ENCODE measurements around the gene GBE1. TPM values are rescaled to one million over a fixed set of nuclear protein-coding genes. Genes with fewer than 3 reads are reported as not detected.

The GBE1 gene
- total RNA-seq, 2 experiments from 2014 or later, result 37.5 to 41.1 TPM

DNA sequence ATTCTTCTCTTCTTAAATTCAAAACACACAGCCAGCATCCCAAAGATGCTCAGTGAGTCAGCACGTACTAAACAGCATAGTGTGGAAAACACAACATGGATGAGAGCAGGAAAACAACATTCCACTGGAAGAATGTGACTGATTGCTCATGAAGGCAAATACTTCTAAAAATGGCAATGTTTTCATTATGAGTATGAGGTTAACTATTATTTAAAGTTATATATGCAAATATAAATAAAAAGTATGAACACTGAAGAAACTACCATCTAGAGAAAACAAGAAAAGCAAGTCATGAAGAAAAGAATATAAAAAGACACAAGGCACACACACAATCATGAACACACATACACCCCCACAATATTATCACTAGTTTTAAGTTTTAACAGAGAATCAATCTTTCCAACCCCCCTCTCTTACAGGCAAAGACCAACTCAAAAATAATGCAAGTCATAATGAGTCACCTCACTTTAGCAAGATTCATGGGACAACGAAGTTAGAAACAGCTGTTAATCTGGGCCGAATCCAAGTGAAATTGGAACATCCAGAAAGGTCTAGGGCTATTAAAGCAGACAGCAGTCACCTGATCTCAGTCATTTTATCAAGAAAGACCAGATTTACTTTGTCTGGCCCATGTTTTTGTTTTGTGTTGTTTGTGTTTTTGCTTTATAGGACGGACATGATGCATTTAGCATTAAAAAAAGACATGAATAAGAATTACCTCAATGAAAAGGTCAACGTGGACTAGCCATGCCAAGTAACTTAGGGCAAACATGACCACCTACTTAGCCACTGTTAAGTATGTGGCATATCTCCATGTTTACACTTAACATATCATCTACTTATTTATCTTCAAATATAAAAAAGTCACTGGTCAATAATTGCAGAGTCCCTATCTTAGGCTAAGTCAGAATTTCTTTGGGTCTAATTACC lies 18.1 kb downstream of the GBE1 start:
- no peaks in the 10 kb centered on the region for H3K27me3 Mint-ChIP-seq
- no peaks in the 10 kb centered on the region for H3K4me1 Mint-ChIP-seq
- no peaks in the 10 kb centered on the region for H3K9me3 Mint-ChIP-seq
- H3K36me3 Mint-ChIP-seq, result peaks cover 29% of the 10 kb centered on the region
- no peak overlapping the region for H3K27ac Mint-ChIP-seq
- no peak for ATAC-seq (ENCODE audit: low read depth)
- DNase-seq, result no peak
- no peak overlapping the region for H3K4me3 Mint-ChIP-seq
- POLR2A ChIA-PET, result no interaction called here

DNA sequence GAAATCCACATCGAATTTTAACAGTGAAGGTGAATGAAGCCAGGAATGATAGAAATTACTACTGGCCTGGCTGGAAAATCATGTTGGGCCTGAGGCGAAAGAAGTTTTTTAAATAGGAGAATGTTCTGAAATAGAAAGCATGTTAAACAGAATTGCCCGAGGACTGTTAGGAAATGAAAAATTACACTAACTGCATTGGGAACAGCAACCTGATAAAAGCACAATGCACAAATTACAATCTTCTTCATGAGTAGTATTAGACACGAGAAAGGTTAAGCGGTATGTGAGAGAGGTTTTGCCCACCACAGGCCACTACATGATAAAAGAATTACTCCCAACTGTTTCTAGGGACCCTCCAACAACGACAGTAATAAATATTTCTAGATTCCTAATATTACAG lies 18.9 kb downstream of the GBE1 start:
- peaks cover 28% of the 10 kb centered on the region for H3K36me3 Mint-ChIP-seq

DNA sequence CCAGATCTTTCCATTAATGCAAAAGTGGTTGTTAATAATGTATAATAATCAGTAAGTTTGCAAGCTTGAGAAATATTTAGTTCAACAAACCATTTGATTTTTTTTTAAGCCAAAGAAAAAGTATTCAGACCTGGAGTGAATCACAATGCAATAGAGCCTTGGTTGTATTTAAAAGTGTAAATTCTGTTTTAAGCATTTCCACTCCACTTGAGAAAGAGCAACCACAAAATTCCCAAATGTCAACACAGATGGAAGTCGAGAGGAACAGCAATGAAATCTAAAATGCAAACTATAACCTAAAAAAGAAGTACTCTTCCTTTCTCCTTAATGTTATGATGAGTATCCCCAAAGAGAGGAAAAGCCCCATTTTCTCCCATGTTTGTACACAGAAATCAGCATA lies 20.2 kb downstream of the GBE1 start:
- Mint-ChIP-seq H3K4me1 (no peaks in the 10 kb centered on the region), H3K27ac (no peak overlapping the region), H3K9me3 (no peaks in the 10 kb centered on the region), H3K27me3 (no peaks in the 10 kb centered on the region), H3K36me3 (peaks cover 30% of the 10 kb centered on the region), H3K4me3 (no peak overlapping the region)
- no peak for DNase-seq
- POLR2A ChIA-PET, result no interaction called here
- no peak for ATAC-seq (ENCODE audit: low read depth)

More for the DNA sequence above, 18.9 kb downstream of the GBE1 start:
- no peaks in the 10 kb centered on the region for H3K4me1 Mint-ChIP-seq
- H3K4me3 Mint-ChIP-seq, result no peak overlapping the region
- H3K27me3 Mint-ChIP-seq, result no peaks in the 10 kb centered on the region
- DNase-seq (no peak), ATAC-seq (ENCODE audit: low read depth) (no peak)
- no peak overlapping the region for H3K27ac Mint-ChIP-seq
- POLR2A ChIA-PET, result no interaction called here
- H3K9me3 Mint-ChIP-seq, result no peaks in the 10 kb centered on the region

DNA sequence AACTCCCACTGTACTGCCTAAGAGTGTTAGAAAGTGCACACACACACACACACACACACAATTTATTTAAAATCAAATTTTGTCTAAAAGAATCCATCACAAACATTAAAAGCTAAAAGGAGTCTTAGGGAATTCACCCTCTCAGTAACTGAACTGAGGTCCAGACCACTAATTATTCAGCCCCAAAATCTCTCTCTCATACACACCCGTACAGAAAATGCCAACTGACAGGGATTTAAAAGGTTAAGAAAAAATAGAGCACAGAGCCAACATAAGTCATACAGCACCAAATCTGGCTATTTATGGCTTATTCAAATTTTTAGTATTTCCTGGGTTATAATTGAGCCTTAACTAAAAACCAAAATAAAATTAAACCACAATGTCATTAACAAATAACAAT lies 20.7 kb downstream of the GBE1 start:
- Mint-ChIP-seq H3K4me1 (no peaks in the 10 kb centered on the region), H3K9me3 (no peaks in the 10 kb centered on the region), H3K27me3 (no peaks in the 10 kb centered on the region), H3K27ac (no peak overlapping the region), H3K36me3 (peaks cover 30% of the 10 kb centered on the region), H3K4me3 (no peak overlapping the region)
- POLR2A ChIA-PET, result no interaction called here
- no peak for DNase-seq
- no peak for ATAC-seq (ENCODE audit: low read depth)

DNA sequence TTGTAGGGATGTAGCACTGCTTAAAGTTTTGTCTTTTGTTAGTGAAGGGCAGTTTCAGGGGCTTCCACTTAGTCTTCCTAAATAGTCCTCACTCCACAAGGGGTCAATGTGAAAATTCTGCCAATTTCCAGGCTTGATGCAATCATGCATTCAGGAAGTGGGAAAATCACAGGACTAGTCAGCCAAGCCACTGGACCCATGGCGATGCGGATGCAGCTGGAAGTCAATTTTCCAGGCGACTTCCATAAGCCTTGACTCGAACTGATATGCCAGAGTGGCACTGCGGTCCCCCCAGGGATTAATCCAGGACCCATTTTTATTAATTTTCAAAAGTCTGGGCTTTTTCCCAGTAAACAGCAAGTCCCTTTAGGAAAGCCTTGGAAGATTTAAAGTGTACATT lies 26.1 kb downstream of the GBE1 start:
- no peak for ATAC-seq (ENCODE audit: low read depth)
- no peaks in the 10 kb centered on the region for H3K9me3 Mint-ChIP-seq
- H3K4me3 Mint-ChIP-seq, result no peak overlapping the region
- H3K4me1 Mint-ChIP-seq, result peaks cover 3% of the 10 kb centered on the region
- DNase-seq, result no peak
- H3K27me3 Mint-ChIP-seq, result no peaks in the 10 kb centered on the region
- peaks cover 27% of the 10 kb centered on the region for H3K36me3 Mint-ChIP-seq
- POLR2A ChIA-PET, result no interaction called here
- H3K27ac Mint-ChIP-seq, result no peak overlapping the region

DNA sequence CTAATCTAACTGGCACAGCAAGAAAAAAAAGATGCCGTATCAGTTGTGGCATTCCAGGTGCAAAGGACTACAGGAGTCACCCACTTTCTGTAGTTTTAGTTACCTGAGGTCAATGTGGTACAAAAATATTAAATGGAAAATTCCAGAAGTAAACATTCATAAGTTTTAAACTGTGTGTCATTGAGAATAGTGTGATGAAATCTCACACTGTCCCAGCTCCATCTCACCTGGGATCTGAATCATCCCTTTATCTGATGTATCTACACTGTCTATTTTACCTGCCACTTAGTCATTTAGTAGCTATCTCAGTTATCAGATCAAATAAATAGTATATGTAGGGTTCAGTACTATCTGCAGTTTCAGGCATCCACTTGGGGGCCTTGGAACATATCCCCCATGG lies 26.7 kb downstream of the GBE1 start:
- Mint-ChIP-seq H3K36me3 (peaks cover 25% of the 10 kb centered on the region), H3K4me3 (no peak overlapping the region), H3K9me3 (no peaks in the 10 kb centered on the region), H3K27ac (no peak overlapping the region), H3K27me3 (no peaks in the 10 kb centered on the region), H3K4me1 (peaks cover 3% of the 10 kb centered on the region)
- ATAC-seq (ENCODE audit: low read depth) (no peak), DNase-seq (no peak)
- POLR2A ChIA-PET, result no interaction called here

DNA sequence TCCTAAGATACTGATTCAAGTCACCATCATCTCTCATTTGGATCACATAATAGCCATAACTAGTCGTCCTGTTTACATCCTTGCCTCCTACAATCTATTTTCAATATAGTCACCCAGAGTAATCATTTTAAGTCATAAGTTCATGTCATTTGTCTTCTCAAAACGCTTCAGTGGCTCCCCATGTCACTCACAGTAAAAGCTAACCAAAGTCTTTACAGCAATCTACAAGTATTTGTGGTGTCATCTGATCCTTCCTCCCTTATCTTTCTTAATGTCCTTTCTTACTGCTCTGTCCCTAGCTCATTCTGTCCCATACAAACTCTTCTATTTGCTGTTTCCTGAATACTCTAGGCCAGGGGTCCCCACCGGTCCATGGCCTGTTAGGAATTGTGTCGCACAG lies 28.8 kb downstream of the GBE1 start:
- Mint-ChIP-seq H3K27me3 (no peaks in the 10 kb centered on the region), H3K27ac (no peak overlapping the region), H3K9me3 (no peaks in the 10 kb centered on the region)

DNA sequence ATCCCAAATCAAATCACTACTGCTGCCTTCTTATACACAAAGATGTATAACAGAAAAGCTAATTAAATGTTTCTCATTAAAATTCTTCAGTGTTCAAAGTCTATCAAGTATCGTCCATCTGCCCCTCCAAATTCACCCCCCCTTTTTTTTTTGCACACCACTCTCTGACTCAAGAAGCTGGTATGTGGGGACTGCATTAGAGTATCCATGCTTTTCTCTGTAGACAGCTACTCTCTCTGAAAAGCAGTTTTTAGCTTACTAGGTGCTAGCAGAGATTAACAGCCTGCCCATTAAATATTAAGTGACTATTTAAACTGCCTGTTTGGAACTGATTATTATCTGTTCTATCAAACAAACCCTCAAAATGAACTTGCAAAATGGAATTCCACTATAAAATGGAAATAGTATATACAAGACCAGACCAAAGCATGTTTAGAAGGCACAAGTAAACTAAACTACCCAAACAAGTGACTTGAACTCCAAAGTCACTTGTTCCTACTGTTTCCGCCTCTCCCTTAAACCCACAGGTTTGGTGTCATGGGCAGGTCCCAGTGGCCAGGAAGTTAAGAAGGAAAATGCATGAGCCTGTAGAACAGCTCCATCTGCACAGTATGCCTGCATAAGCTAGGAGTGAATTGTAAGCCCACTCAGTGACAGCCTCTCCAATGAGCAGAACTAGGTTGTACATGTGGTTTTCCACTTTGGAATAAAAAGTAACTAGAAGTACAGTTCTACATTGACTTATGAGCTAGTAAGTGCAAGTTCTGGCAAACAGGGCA lies 32.5 kb downstream of the GBE1 start:
- Mint-ChIP-seq H3K27me3 (no peaks in the 10 kb centered on the region), H3K4me1 (peaks cover 2% of the 10 kb centered on the region), H3K27ac (no peak overlapping the region), H3K4me3 (no peak overlapping the region), H3K36me3 (peaks cover 19% of the 10 kb centered on the region), H3K9me3 (no peaks in the 10 kb centered on the region)
- POLR2A ChIA-PET, result no interaction called here
- no peak for DNase-seq
- no peak for ATAC-seq (ENCODE audit: low read depth)

More for the DNA sequence above, 28.8 kb downstream of the GBE1 start:
- DNase-seq, result no peak
- no peak for ATAC-seq (ENCODE audit: low read depth)
- POLR2A ChIA-PET, result no interaction called here
- Mint-ChIP-seq H3K4me3 (no peak overlapping the region), H3K4me1 (peaks cover 3% of the 10 kb centered on the region), H3K36me3 (peaks cover 18% of the 10 kb centered on the region)

DNA sequence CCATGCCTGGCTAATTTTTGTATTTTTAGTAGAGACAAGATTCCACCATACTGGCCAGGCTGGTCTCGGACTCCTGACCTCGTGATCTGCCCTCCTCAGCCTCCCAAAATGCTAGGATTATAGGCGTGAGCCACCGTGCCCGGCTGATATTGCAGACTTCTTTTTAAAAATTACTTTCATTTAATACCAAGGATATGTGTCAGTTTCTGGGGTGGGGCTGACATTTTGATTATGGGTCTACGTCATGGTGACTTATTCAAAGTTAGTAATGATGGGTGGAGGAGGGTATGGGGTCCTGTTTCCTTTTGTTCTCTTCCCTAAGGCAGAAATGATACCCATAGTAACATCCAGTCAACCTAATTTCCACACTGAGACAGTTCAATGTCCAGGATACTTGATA lies 34.7 kb downstream of the GBE1 start:
- POLR2A ChIA-PET, result no interaction called here
- H3K27ac Mint-ChIP-seq, result no peak overlapping the region
- H3K4me1 Mint-ChIP-seq, result peaks cover 2% of the 10 kb centered on the region
- ATAC-seq (ENCODE audit: low read depth) (no peak), DNase-seq (no peak)
- H3K4me3 Mint-ChIP-seq, result no peak overlapping the region
- H3K9me3 Mint-ChIP-seq, result no peaks in the 10 kb centered on the region
- no peaks in the 10 kb centered on the region for H3K27me3 Mint-ChIP-seq
- peaks cover 11% of the 10 kb centered on the region for H3K36me3 Mint-ChIP-seq

DNA sequence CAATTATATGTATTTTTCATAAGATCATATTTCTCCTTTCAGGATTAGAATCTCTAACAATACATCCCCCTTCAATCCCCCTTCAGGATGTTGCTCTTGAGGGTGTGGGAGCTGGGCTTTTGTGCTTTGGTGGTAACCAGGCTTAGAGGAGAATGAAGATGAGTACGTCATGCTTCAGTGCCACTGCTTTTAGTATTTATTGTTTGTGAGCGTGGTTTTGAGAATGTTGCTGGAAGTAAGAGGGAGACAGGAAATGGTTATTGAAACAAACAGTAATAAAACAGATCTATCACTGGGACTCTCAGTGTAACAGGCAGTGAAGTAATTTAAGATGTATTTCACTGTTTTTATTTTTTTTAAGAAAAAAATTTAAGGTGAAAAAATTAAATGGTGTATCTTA lies 35.3 kb downstream of the GBE1 start:
- Mint-ChIP-seq H3K4me3 (no peak overlapping the region), H3K27ac (no peak overlapping the region), H3K36me3 (peaks cover 8% of the 10 kb centered on the region), H3K9me3 (no peaks in the 10 kb centered on the region), H3K27me3 (no peaks in the 10 kb centered on the region), H3K4me1 (peaks cover 2% of the 10 kb centered on the region)
- POLR2A ChIA-PET, result no interaction called here
- DNase-seq, result no peak
- no peak for ATAC-seq (ENCODE audit: low read depth)

DNA sequence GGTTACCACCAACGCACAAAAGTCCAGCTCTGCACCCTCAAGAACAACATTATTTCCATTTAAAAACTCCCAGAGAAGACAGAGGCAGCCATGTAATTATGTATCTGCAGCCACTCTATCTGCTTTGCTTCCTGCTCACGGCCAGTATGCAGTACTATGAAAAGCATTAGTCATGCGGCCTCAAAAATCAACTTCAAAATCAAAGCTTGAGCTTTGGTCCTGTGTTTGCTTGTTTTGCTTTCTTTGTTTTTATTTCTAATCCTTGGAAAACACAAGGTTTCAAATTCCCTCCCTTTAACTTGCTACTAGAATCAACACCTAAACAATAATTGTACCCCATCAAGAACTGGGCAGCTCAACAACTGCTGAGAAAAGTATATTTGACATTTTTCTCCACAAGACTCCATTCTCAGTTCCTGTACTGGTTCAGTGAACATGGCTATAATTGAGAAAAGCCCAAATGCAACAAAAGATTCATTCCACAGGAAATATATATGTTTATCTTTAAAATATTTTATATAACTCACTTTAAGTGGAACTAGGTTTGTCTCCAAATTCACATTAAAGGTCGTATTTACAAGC lies 37.6 kb downstream of the GBE1 start:
- H3K36me3 Mint-ChIP-seq, result peaks cover 8% of the 10 kb centered on the region
- ATAC-seq (ENCODE audit: low read depth), result no peak
- no peak overlapping the region for H3K27ac Mint-ChIP-seq
- no peaks in the 10 kb centered on the region for H3K27me3 Mint-ChIP-seq
- H3K4me1 Mint-ChIP-seq, result peaks cover 2% of the 10 kb centered on the region
- peaks cover 2% of the 10 kb centered on the region for H3K9me3 Mint-ChIP-seq
- H3K4me3 Mint-ChIP-seq, result no peak overlapping the region
- POLR2A ChIA-PET, result no interaction called here
- DNase-seq, result no peak

DNA sequence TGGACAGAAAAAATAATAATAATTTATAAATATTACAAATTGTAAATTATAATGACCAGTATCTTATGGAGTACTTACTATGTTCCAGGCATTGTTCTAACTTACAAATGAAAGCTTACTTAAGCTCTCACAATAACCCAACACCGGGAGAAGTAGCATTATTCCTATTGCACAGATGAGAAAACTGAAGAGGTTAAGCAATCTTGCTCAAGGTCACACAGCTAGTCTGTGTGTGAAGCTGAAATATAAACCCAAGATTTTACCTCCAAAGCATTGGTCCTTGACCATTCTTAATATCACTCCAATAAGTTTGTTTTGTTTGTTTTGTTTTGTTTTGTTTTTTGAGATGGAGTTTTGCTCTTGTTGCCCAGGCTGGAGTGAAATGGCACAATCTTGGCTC lies 43.1 kb downstream of the GBE1 start:
- no peak for DNase-seq
- no peak overlapping the region for H3K27ac Mint-ChIP-seq
- no peak for ATAC-seq (ENCODE audit: low read depth)
- H3K4me3 Mint-ChIP-seq, result no peak overlapping the region
- POLR2A ChIA-PET, result no interaction called here
- H3K36me3 Mint-ChIP-seq, result peaks cover 7% of the 10 kb centered on the region
- no peaks in the 10 kb centered on the region for H3K27me3 Mint-ChIP-seq
- peaks cover 2% of the 10 kb centered on the region for H3K9me3 Mint-ChIP-seq
- H3K4me1 Mint-ChIP-seq, result no peaks in the 10 kb centered on the region

DNA sequence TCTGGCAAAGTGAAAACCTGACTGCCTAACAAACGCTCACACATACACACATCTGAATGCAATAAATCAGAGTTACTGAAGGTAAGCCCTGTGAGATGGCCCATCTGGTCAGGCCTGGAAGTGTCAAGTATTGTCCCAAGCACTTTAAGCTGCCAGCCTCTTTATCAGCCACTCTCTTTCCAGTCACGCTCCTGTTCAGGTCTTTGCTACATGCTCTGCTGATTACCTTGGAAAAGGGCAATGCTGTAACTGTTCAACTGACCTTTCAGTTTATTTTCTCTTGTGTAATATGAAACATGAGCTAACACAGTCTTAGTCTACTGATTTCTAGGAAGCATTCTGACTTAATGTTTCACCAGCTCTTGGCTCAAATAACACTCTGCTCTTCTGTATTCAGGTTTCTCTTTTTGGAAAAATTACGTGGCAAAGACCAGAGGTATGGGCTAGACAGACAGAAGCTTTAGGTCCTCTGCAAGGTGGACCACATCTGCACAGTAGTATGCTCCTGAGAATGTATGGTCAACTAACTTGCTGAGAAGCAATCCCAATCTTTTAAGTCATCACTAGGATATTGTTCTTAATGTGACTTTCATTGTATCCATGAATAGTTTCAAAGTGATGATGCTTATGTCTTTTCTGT lies 44.5 kb downstream of the GBE1 start:
- ATAC-seq (ENCODE audit: low read depth), result no peak
- H3K27me3 Mint-ChIP-seq, result no peaks in the 10 kb centered on the region
- H3K36me3 Mint-ChIP-seq, result peaks cover 11% of the 10 kb centered on the region
- H3K27ac Mint-ChIP-seq, result no peak overlapping the region
- H3K4me3 Mint-ChIP-seq, result no peak overlapping the region
- no peak for DNase-seq
- H3K4me1 Mint-ChIP-seq, result no peaks in the 10 kb centered on the region
- peaks cover 2% of the 10 kb centered on the region for H3K9me3 Mint-ChIP-seq
- POLR2A ChIA-PET, result no interaction called here

Data from activated naive CD8-positive, alpha-beta T cell treated with anti-CD3 and anti-CD28 coated beads, Interleukin-2, amount 10 ng/mL, durations not matched to agents 7 days and 5 days (primary cell).